ENCODE results near the gene NT5DC1. TPM values are rescaled to one million over a fixed set of nuclear protein-coding genes. Genes with fewer than 3 reads are reported as not detected.

NT5DC1 gene
- total RNA-seq, 1 donor from 2014 or later: 29.7 TPM

DNA sequence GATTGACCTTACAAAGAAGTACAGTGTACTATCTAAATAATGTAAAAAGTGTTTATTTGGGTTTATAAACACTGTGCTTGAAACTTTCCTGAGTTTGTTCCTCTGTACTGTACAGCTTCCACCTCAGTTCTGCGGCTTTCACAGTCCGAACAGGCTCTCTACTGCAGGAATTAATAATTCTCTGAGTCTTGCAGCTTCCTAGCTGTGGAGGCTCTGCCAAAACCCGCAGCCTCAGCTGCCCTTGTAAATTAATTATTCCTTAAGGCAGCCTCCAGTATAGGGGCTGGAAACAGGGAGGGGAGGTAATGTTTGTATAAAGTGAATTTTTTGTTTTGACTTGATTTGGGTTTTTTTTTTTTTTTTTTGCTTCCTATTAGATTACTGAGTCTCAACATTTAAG lies 134.0 kb downstream of the NT5DC1 start:
- no peaks in the 10 kb centered on the region for H3K27me3 ChIP-seq (ENCODE audit: insufficient read depth, low read length)
- no peak overlapping the region for H3K4me3 ChIP-seq (ENCODE audit: insufficient read depth, low read depth, low read length)
- Mint-ChIP-seq H3K36me3 (ENCODE audit: low read depth, unreplicated experiment) (peaks cover 1% of the 10 kb centered on the region), H3K4me1 (ENCODE audit: low read depth, unreplicated experiment) (no peaks in the 10 kb centered on the region), H3K27ac (ENCODE audit: unreplicated experiment) (no peak overlapping the region), H3K4me3 (ENCODE audit: unreplicated experiment) (no peak overlapping the region), H3K27me3 (ENCODE audit: low read depth, unreplicated experiment) (no peaks in the 10 kb centered on the region), H3K9me3 (ENCODE audit: unreplicated experiment) (peaks cover 2% of the 10 kb centered on the region)
- H4K20me1 ChIP-seq (ENCODE audit: insufficient read depth, low read length): no peaks in the 10 kb centered on the region
- H3K9me3 ChIP-seq (ENCODE audit: insufficient read depth, low read depth, low read length): no peaks in the 10 kb centered on the region
- H3K27ac ChIP-seq (ENCODE audit: low read depth, low read length): no peak overlapping the region
- no peaks in the 10 kb centered on the region for H3K36me3 ChIP-seq (ENCODE audit: insufficient read depth, low read length)
- H3K4me1 ChIP-seq (ENCODE audit: insufficient read depth, low read length): peaks cover 3% of the 10 kb centered on the region
- no peak overlapping the region for H2AFZ ChIP-seq (ENCODE audit: low read depth, low read length)
- DNase-seq (ENCODE audit: low read depth) (no peak), FAIRE-seq (no peak)
- H3K9ac ChIP-seq (ENCODE audit: low read length): no peak overlapping the region
- H3K4me2 ChIP-seq (ENCODE audit: low read length): no peak overlapping the region
- H3K79me2 ChIP-seq (ENCODE audit: insufficient read depth, low read length): no peaks in the 10 kb centered on the region
- TF ChIP-seq, protein P1, sequence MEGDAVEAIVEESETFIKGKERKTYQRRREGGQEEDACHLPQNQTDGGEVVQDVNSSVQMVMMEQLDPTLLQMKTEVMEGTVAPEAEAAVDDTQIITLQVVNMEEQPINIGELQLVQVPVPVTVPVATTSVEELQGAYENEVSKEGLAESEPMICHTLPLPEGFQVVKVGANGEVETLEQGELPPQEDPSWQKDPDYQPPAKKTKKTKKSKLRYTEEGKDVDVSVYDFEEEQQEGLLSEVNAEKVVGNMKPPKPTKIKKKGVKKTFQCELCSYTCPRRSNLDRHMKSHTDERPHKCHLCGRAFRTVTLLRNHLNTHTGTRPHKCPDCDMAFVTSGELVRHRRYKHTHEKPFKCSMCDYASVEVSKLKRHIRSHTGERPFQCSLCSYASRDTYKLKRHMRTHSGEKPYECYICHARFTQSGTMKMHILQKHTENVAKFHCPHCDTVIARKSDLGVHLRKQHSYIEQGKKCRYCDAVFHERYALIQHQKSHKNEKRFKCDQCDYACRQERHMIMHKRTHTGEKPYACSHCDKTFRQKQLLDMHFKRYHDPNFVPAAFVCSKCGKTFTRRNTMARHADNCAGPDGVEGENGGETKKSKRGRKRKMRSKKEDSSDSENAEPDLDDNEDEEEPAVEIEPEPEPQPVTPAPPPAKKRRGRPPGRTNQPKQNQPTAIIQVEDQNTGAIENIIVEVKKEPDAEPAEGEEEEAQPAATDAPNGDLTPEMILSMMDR (IDR thresholded peaks at IDR 0.05; ENCODE audit: insufficient read depth, low read depth, low read length): no peak
- TF ChIP-seq EZH2 (IDR thresholded peaks at IDR 0.05; ENCODE audit: insufficient read depth, low read length): no peak

DNA sequence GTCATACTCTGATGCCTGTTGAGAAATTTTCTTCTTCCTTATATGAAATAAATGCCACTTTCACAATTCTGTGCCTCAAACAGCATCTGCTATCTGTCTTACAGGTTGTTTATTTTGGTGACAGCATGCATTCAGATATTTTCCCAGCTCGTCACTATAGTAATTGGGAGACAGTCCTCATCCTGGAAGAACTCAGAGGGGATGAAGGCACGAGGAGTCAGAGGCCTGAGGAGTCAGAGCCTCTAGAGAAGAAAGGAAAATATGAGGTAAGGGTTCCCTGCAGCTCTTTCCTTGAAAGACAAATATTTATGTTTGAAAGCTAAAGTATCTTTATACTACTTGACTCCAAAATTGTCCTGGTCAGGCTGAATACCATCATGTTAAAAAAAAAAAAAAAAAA lies 137.4 kb downstream of the NT5DC1 start:
- Histone ChIP-seq H4K20me1 (ENCODE audit: insufficient read depth, low read length) (no peaks in the 10 kb centered on the region), H3K27me3 (ENCODE audit: insufficient read depth, low read length) (no peaks in the 10 kb centered on the region), H3K9ac (ENCODE audit: low read length) (no peak overlapping the region), H3K36me3 (ENCODE audit: insufficient read depth, low read length) (no peaks in the 10 kb centered on the region), H3K4me3 (ENCODE audit: insufficient read depth, low read depth, low read length) (no peak overlapping the region), H3K4me1 (ENCODE audit: insufficient read depth, low read length) (no peaks in the 10 kb centered on the region), H3K4me2 (ENCODE audit: low read length) (no peak overlapping the region), H3K27ac (ENCODE audit: low read depth, low read length) (no peak overlapping the region), H2AFZ (ENCODE audit: low read depth, low read length) (no peak overlapping the region), H3K79me2 (ENCODE audit: insufficient read depth, low read length) (no peaks in the 10 kb centered on the region), H3K9me3 (ENCODE audit: insufficient read depth, low read depth, low read length) (no peaks in the 10 kb centered on the region)
- no peak for DNase-seq (ENCODE audit: low read depth)
- Mint-ChIP-seq H3K4me1 (ENCODE audit: low read depth, unreplicated experiment) (no peaks in the 10 kb centered on the region), H3K9me3 (ENCODE audit: unreplicated experiment) (no peaks in the 10 kb centered on the region), H3K27ac (ENCODE audit: unreplicated experiment) (no peak overlapping the region), H3K36me3 (ENCODE audit: low read depth, unreplicated experiment) (peaks cover 2% of the 10 kb centered on the region), H3K27me3 (ENCODE audit: low read depth, unreplicated experiment) (no peaks in the 10 kb centered on the region), H3K4me3 (ENCODE audit: unreplicated experiment) (no peak overlapping the region)
- no peak for FAIRE-seq
- TF ChIP-seq EZH2 (IDR thresholded peaks at IDR 0.05; ENCODE audit: insufficient read depth, low read length): no peak
- TF ChIP-seq, protein P1 (IDR thresholded peaks at IDR 0.05; ENCODE audit: insufficient read depth, low read depth, low read length): no peak

DNA sequence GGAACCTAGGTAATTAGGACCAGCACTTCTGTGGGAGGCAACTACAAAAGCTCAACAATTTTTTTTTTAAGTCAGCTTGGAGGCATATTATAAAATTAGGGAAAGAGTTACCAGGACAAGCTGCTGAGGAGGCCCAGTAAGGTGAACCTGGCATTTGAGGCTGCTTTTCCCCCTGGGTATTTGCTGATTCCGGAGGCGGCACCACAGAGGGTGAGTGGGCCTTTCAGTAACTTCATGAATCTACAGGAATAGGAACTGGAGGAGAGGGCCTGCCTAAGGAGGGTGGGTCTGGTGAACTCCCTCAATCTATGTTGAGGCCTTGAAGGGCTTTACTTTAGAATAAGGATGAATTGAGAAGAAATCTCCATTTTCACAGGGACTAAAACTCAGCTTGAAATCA lies 138.6 kb downstream of the NT5DC1 start:
- H3K27ac ChIP-seq (ENCODE audit: low read depth, low read length): no peak overlapping the region
- peaks cover 2% of the 10 kb centered on the region for H3K36me3 Mint-ChIP-seq (ENCODE audit: low read depth, unreplicated experiment)
- no peaks in the 10 kb centered on the region for H3K27me3 ChIP-seq (ENCODE audit: insufficient read depth, low read length)
- H4K20me1 ChIP-seq (ENCODE audit: insufficient read depth, low read length): no peaks in the 10 kb centered on the region
- FAIRE-seq (no peak), DNase-seq (ENCODE audit: low read depth) (no peak)
- no peaks in the 10 kb centered on the region for H3K9me3 ChIP-seq (ENCODE audit: insufficient read depth, low read depth, low read length)
- no peak overlapping the region for H3K4me2 ChIP-seq (ENCODE audit: low read length)
- no peaks in the 10 kb centered on the region for H3K27me3 Mint-ChIP-seq (ENCODE audit: low read depth, unreplicated experiment)
- H3K79me2 ChIP-seq (ENCODE audit: insufficient read depth, low read length): no peaks in the 10 kb centered on the region
- no peak overlapping the region for H3K27ac Mint-ChIP-seq (ENCODE audit: unreplicated experiment)
- no peak for TF ChIP-seq EZH2 (IDR thresholded peaks at IDR 0.05; ENCODE audit: insufficient read depth, low read length)
- TF ChIP-seq, protein P1 (IDR thresholded peaks at IDR 0.05; ENCODE audit: insufficient read depth, low read depth, low read length): no peak
- H3K4me3 ChIP-seq (ENCODE audit: insufficient read depth, low read depth, low read length): no peak overlapping the region
- no peak overlapping the region for H3K4me3 Mint-ChIP-seq (ENCODE audit: unreplicated experiment)
- no peak overlapping the region for H2AFZ ChIP-seq (ENCODE audit: low read depth, low read length)
- H3K4me1 Mint-ChIP-seq (ENCODE audit: low read depth, unreplicated experiment): no peaks in the 10 kb centered on the region
- peaks cover 2% of the 10 kb centered on the region for H3K36me3 ChIP-seq (ENCODE audit: insufficient read depth, low read length)
- no peak overlapping the region for H3K9ac ChIP-seq (ENCODE audit: low read length)
- no peaks in the 10 kb centered on the region for H3K4me1 ChIP-seq (ENCODE audit: insufficient read depth, low read length)
- H3K9me3 Mint-ChIP-seq (ENCODE audit: unreplicated experiment): no peaks in the 10 kb centered on the region

All from astrocyte (in vitro differentiated cells and primary cell).